Type B pancreatic cell (in vitro differentiated cells): ENCODE results near the gene FGD4. TPM values are rescaled to one million over a fixed set of nuclear protein-coding genes. Genes with fewer than 3 reads are reported as not detected.
A peak's percentile ranks its signal among the peaks of the same experiment; 100 is the strongest.
"Not testable (repeated sequence)": the region's sequence is repeated elsewhere in the genome, so short reads cannot be mapped to it uniquely, and the experiment has no call there.

Experiments used
- DNase-seq: peaks from one replicate; pipeline ENCODE4 v3.0.0; 2021; ENCODE audit warnings: mixed read lengths; ENCODE audit not compliant: unreplicated experiment; ENCODE audit errors: extremely low spot score
- H3K27ac Mint-ChIP-seq: 2 replicates; pipeline ENCODE4 v1.8.0; 2021; ENCODE audit warnings: mild to moderate bottlenecking, mixed read lengths
- H3K27me3 Mint-ChIP-seq: 2 replicates; pipeline ENCODE4 v1.8.0; 2021; ENCODE audit warnings: mixed read lengths
- H3K36me3 Mint-ChIP-seq: 2 replicates; pipeline ENCODE4 v1.8.0; 2021; ENCODE audit warnings: mixed read lengths
- H3K4me1 Mint-ChIP-seq: one replicate; pipeline ENCODE4 v1.8.0; 2021; ENCODE audit warnings: mixed read lengths; ENCODE audit not compliant: unreplicated experiment
- H3K4me3 Mint-ChIP-seq: 2 replicates; pipeline ENCODE4 v1.8.0; 2021; ENCODE audit warnings: mild to moderate bottlenecking, mixed read lengths
- H3K9me3 Mint-ChIP-seq: 2 replicates; pipeline ENCODE4 v1.8.0; 2021; ENCODE audit warnings: mixed read lengths
- CTCF ChIP-seq: fragments of 200-600 bp; sonication (generic); conservative IDR thresholded peaks from 2 replicates; pipeline ENCODE4 v1.5.0; 2021; ENCODE audit warnings: antibody characterized with exemption, mild to moderate bottlenecking
- total RNA-seq: library from RNA; stranded (reverse); gene quantifications from 2 replicates; pipeline ENCODE4 v1.2.1, GENCODE V29; 2021; ENCODE audit warnings: low replicate concordance

FGD4 gene
- total RNA-seq, 1 donor from 2014 or later = 26.7 TPM

- no peaks in the 10 kb centered on the region for H3K4me1 Mint-ChIP-seq
- H3K36me3 Mint-ChIP-seq = peaks cover 11% of the 10 kb centered on the region
- H3K4me3 Mint-ChIP-seq = no peak overlapping the region
- H3K27ac Mint-ChIP-seq = no peak overlapping the region
- no peak for DNase-seq
- no peaks in the 10 kb centered on the region for H3K9me3 Mint-ChIP-seq
- no peak for TF ChIP-seq CTCF
- H3K27me3 Mint-ChIP-seq = no peaks in the 10 kb centered on the region
Measured at GRCh38 chr12:32509328-32510091, 110.2 kb downstream of the FGD4 start.

GRCh38 chr12:32511976-32512375, 112.6 kb downstream of the FGD4 start:
- H3K4me1 Mint-ChIP-seq, DNase-seq, H3K9me3 Mint-ChIP-seq, H3K27me3 Mint-ChIP-seq, H3K36me3 Mint-ChIP-seq, H3K4me3 Mint-ChIP-seq, H3K27ac Mint-ChIP-seq: not testable (repeated sequence)

GRCh38 chr12:32512379-32512778, 113.0 kb downstream of the FGD4 start:
- Mint-ChIP-seq H3K27ac (no peak overlapping the region), H3K4me1 (no peaks in the 10 kb centered on the region), H3K9me3 (no peaks in the 10 kb centered on the region), H3K36me3 (peaks cover 9% of the 10 kb centered on the region), H3K27me3 (no peaks in the 10 kb centered on the region), H3K4me3 (no peak overlapping the region)
- no peak for DNase-seq
- TF ChIP-seq CTCF = no peak

GRCh38 chr12:32512910-32513309, 113.6 kb downstream of the FGD4 start:
- Mint-ChIP-seq H3K4me1 (no peaks in the 10 kb centered on the region), H3K9me3 (no peaks in the 10 kb centered on the region), H3K36me3 (peaks cover 11% of the 10 kb centered on the region), H3K27me3 (no peaks in the 10 kb centered on the region), H3K4me3 (no peak overlapping the region), H3K27ac (no peak overlapping the region)
- DNase-seq = no peak
- TF ChIP-seq CTCF = no peak

- peaks cover 12% of the 10 kb centered on the region for H3K36me3 Mint-ChIP-seq
- no peaks in the 10 kb centered on the region for H3K4me1 Mint-ChIP-seq
- peak overlapping the region; percentile 28 for H3K27ac Mint-ChIP-seq
- H3K9me3 Mint-ChIP-seq = no peaks in the 10 kb centered on the region
- H3K27me3 Mint-ChIP-seq = no peaks in the 10 kb centered on the region
- no peak overlapping the region for H3K4me3 Mint-ChIP-seq
- TF ChIP-seq CTCF = no peak
- DNase-seq = no peak
Measured at GRCh38 chr12:32515137-32515873, 115.9 kb downstream of the FGD4 start.

- no peaks in the 10 kb centered on the region for H3K27me3 Mint-ChIP-seq
- no peaks in the 10 kb centered on the region for H3K9me3 Mint-ChIP-seq
- H3K36me3 Mint-ChIP-seq = peaks cover 7% of the 10 kb centered on the region
- TF ChIP-seq CTCF = no peak
- no peak overlapping the region for H3K27ac Mint-ChIP-seq
- DNase-seq = no peak
- H3K4me3 Mint-ChIP-seq = no peak overlapping the region
- no peaks in the 10 kb centered on the region for H3K4me1 Mint-ChIP-seq
Measured at GRCh38 chr12:32516230-32516629, 116.9 kb downstream of the FGD4 start.
